ENCODE data around the gene DCAF7.

DCAF7 gene

GRCh38 chr17:63634163-63634562 lies 83.9 kb downstream of the DCAF7 start:
- H3K36me3 ChIP-seq (replicated peaks; ENCODE audit: low read depth, low read length): peaks cover 8% of the 10 kb centered on the region
- no peak overlapping the region for H3K4me3 ChIP-seq (ENCODE audit: low read length)
- no peak overlapping the region for H3K4me2 ChIP-seq (ENCODE audit: low read length)
- no peak overlapping the region for H2AFZ ChIP-seq (ENCODE audit: low read depth, low read length)
- H3K9me3 ChIP-seq (ENCODE audit: insufficient read depth, low read length): no peaks in the 10 kb centered on the region
- H3K4me1 ChIP-seq (ENCODE audit: low read length): peaks cover 8% of the 10 kb centered on the region
- no peaks in the 10 kb centered on the region for H3K27me3 ChIP-seq (ENCODE audit: low read depth, low read length)
- no peaks in the 10 kb centered on the region for H4K20me1 ChIP-seq (ENCODE audit: insufficient read depth, low read length)
- no peak for TF ChIP-seq EZH2phosphoT487 (IDR thresholded peaks at IDR 0.05; ENCODE audit: low read depth)
- TF ChIP-seq, protein P1, sequence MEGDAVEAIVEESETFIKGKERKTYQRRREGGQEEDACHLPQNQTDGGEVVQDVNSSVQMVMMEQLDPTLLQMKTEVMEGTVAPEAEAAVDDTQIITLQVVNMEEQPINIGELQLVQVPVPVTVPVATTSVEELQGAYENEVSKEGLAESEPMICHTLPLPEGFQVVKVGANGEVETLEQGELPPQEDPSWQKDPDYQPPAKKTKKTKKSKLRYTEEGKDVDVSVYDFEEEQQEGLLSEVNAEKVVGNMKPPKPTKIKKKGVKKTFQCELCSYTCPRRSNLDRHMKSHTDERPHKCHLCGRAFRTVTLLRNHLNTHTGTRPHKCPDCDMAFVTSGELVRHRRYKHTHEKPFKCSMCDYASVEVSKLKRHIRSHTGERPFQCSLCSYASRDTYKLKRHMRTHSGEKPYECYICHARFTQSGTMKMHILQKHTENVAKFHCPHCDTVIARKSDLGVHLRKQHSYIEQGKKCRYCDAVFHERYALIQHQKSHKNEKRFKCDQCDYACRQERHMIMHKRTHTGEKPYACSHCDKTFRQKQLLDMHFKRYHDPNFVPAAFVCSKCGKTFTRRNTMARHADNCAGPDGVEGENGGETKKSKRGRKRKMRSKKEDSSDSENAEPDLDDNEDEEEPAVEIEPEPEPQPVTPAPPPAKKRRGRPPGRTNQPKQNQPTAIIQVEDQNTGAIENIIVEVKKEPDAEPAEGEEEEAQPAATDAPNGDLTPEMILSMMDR (IDR thresholded peaks at IDR 0.05; ENCODE audit: low read depth, low read length): no peak
- H3K79me2 ChIP-seq (ENCODE audit: low read length): no peaks in the 10 kb centered on the region
- H3K9ac ChIP-seq (ENCODE audit: low read length): no peak overlapping the region
- H3K27ac ChIP-seq (ENCODE audit: low read length): no peak overlapping the region

DNA sequence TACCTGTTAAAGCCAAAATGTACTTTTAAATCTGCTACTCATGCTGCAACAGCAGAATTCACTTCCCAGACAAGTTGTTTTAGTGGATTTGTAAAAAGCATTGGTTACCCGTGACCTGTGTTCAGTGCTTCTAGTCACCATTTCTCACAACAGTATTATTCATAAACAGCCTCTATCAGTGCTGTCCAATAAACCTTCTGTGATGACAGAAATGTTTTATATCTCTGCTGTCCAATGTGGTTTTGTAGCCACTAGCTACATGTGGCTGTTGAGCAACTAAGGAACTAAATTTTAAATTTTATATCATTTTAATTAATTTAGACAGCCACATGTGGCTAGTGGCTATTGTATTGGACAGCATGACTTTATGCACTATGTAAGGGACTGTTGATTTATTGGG lies 84.5 kb downstream of the DCAF7 start:
- peaks cover 8% of the 10 kb centered on the region for H3K36me3 ChIP-seq (replicated peaks; ENCODE audit: low read depth, low read length)
- H2AFZ ChIP-seq (ENCODE audit: low read depth, low read length): no peak overlapping the region
- H3K9ac ChIP-seq (ENCODE audit: low read length): no peak overlapping the region
- no peaks in the 10 kb centered on the region for H3K27me3 ChIP-seq (ENCODE audit: low read depth, low read length)
- no peak for TF ChIP-seq EZH2phosphoT487 (IDR thresholded peaks at IDR 0.05; ENCODE audit: low read depth)
- TF ChIP-seq, protein P1 (IDR thresholded peaks at IDR 0.05; ENCODE audit: low read depth, low read length): no peak
- no peak overlapping the region for H3K4me3 ChIP-seq (ENCODE audit: low read length)
- no peaks in the 10 kb centered on the region for H4K20me1 ChIP-seq (ENCODE audit: insufficient read depth, low read length)
- H3K79me2 ChIP-seq (ENCODE audit: low read length): no peaks in the 10 kb centered on the region
- H3K4me1 ChIP-seq (ENCODE audit: low read length): peaks cover 8% of the 10 kb centered on the region
- no peaks in the 10 kb centered on the region for H3K9me3 ChIP-seq (ENCODE audit: insufficient read depth, low read length)
- no peak overlapping the region for H3K4me2 ChIP-seq (ENCODE audit: low read length)
- H3K27ac ChIP-seq (ENCODE audit: low read length): no peak overlapping the region

GRCh38 chr17:63635290-63635689 lies 85.0 kb downstream of the DCAF7 start:
- Histone ChIP-seq H3K4me1 (ENCODE audit: low read length) (peaks cover 8% of the 10 kb centered on the region), H3K9ac (ENCODE audit: low read length) (no peak overlapping the region), H3K27ac (ENCODE audit: low read length) (no peak overlapping the region), H3K79me2 (ENCODE audit: low read length) (no peaks in the 10 kb centered on the region), H3K4me2 (ENCODE audit: low read length) (no peak overlapping the region), H3K27me3 (ENCODE audit: low read depth, low read length) (no peaks in the 10 kb centered on the region), H2AFZ (ENCODE audit: low read depth, low read length) (no peak overlapping the region), H3K9me3 (ENCODE audit: insufficient read depth, low read length) (no peaks in the 10 kb centered on the region), H3K4me3 (ENCODE audit: low read length) (no peak overlapping the region), H4K20me1 (ENCODE audit: insufficient read depth, low read length) (no peaks in the 10 kb centered on the region), H3K36me3 (replicated peaks; ENCODE audit: low read depth, low read length) (peaks cover 8% of the 10 kb centered on the region)
- TF ChIP-seq, protein P1 (IDR thresholded peaks at IDR 0.05; ENCODE audit: low read depth, low read length): no peak
- no peak for TF ChIP-seq EZH2phosphoT487 (IDR thresholded peaks at IDR 0.05; ENCODE audit: low read depth)

GRCh38 chr17:63635787-63636186 lies 85.5 kb downstream of the DCAF7 start:
- no peaks in the 10 kb centered on the region for H4K20me1 ChIP-seq (ENCODE audit: insufficient read depth, low read length)
- no peak overlapping the region for H3K4me3 ChIP-seq (ENCODE audit: low read length)
- H3K4me2 ChIP-seq (ENCODE audit: low read length): no peak overlapping the region
- no peak overlapping the region for H3K27ac ChIP-seq (ENCODE audit: low read length)
- H2AFZ ChIP-seq (ENCODE audit: low read depth, low read length): no peak overlapping the region
- no peak overlapping the region for H3K9ac ChIP-seq (ENCODE audit: low read length)
- H3K4me1 ChIP-seq (ENCODE audit: low read length): peaks cover 6% of the 10 kb centered on the region
- H3K79me2 ChIP-seq (ENCODE audit: low read length): no peaks in the 10 kb centered on the region
- peaks cover 8% of the 10 kb centered on the region for H3K36me3 ChIP-seq (replicated peaks; ENCODE audit: low read depth, low read length)
- H3K27me3 ChIP-seq (ENCODE audit: low read depth, low read length): no peaks in the 10 kb centered on the region
- H3K9me3 ChIP-seq (ENCODE audit: insufficient read depth, low read length): no peaks in the 10 kb centered on the region
- TF ChIP-seq, protein P1 (IDR thresholded peaks at IDR 0.05; ENCODE audit: low read depth, low read length): no peak
- no peak for TF ChIP-seq EZH2phosphoT487 (IDR thresholded peaks at IDR 0.05; ENCODE audit: low read depth)
